HG03378 (cell line): ENCODE results near the gene RIC1.
"Not testable (repeated sequence)": the region's sequence is repeated elsewhere in the genome, so short reads cannot be mapped to it uniquely, and the experiment has no call there.

Experiments used
- ATAC-seq: cut with Tn5 transposase; IDR thresholded peaks from one replicate; pipeline ENCODE4 v1.9.1; 2021; ENCODE audit warnings: mild to moderate bottlenecking, moderate library complexity; ENCODE audit not compliant: unreplicated experiment

Gene RIC1

GRCh38 chr9:5783982-5784381 is 155.1 kb downstream of the RIC1 start:
- ATAC-seq: no peak

- ATAC-seq: no peak
Observed at GRCh38 chr9:5784526-5785315, 155.8 kb downstream of the RIC1 start.

- no peak for ATAC-seq
Observed at GRCh38 chr9:5786370-5787127, 157.6 kb downstream of the RIC1 start.

- no peak for ATAC-seq
Observed at GRCh38 chr9:5787220-5787619, 158.3 kb downstream of the RIC1 start.

GRCh38 chr9:5787759-5788302 is 158.9 kb downstream of the RIC1 start:
- ATAC-seq: no peak

- no peak for ATAC-seq
Observed at GRCh38 chr9:5789489-5789888, 160.6 kb downstream of the RIC1 start.

- no peak for ATAC-seq
Observed at GRCh38 chr9:5790923-5791322, 162.0 kb downstream of the RIC1 start.

GRCh38 chr9:5791870-5792269 is 163.0 kb downstream of the RIC1 start:
- ATAC-seq: no peak

- no peak for ATAC-seq
Observed at GRCh38 chr9:5793812-5794211, 164.9 kb downstream of the RIC1 start.

- no peak for ATAC-seq
Observed at GRCh38 chr9:5796298-5796697, 167.4 kb downstream of the RIC1 start.

- no peak for ATAC-seq
Observed at GRCh38 chr9:5798581-5798980, 169.7 kb downstream of the RIC1 start.

- no peak for ATAC-seq
Observed at GRCh38 chr9:5799314-5799713, 170.4 kb downstream of the RIC1 start.

GRCh38 chr9:5800378-5800777 is 171.5 kb downstream of the RIC1 start:
- not testable (repeated sequence) for ATAC-seq

- ATAC-seq: no peak
Observed at GRCh38 chr9:5800969-5801738, 172.2 kb downstream of the RIC1 start.

- no peak for ATAC-seq
Observed at GRCh38 chr9:5801739-5802113, 172.8 kb downstream of the RIC1 start.

GRCh38 chr9:5805478-5805877 is 176.6 kb downstream of the RIC1 start:
- ATAC-seq: no peak

GRCh38 chr9:5811751-5812150 is 182.8 kb downstream of the RIC1 start:
- ATAC-seq: no peak

- no peak for ATAC-seq
Observed at GRCh38 chr9:5813824-5814223, 184.9 kb downstream of the RIC1 start.

GRCh38 chr9:5815461-5815860 is 186.6 kb downstream of the RIC1 start:
- no peak for ATAC-seq

- ATAC-seq: no peak
Observed at GRCh38 chr9:5817862-5818261, 189.0 kb downstream of the RIC1 start.

- ATAC-seq: no peak
Observed at GRCh38 chr9:5818424-5819142, 189.7 kb downstream of the RIC1 start.
